H9 (cell line): Measurements from ENCODE around the gene FEV. TPM values are rescaled to one million over a fixed set of nuclear protein-coding genes. Genes with fewer than 3 reads are reported as not detected.

ENCODE experiments used
- DNase-seq: peaks from one replicate; pipeline ENCODE4 v3.0.0-alpha.2; 2017
- H2AFZ ChIP-seq: one replicate; pipeline ENCODE4 v1.6.1; 2013; ENCODE audit warnings: mild to moderate bottlenecking, low read length, control low read depth, moderate library complexity
- H2AK5ac ChIP-seq: 2 replicates; pipeline ENCODE4 v1.6.1; 2013; ENCODE audit warnings: low read length, control low read depth, mixed read lengths; ENCODE audit not compliant: insufficient read length
- H2BK120ac ChIP-seq: one replicate; pipeline ENCODE4 v1.6.1; 2013; ENCODE audit warnings: low read depth, mild to moderate bottlenecking, low read length, control low read depth, inconsistent platforms; ENCODE audit not compliant: poor library complexity, severe bottlenecking
- H2BK12ac ChIP-seq: 2 replicates; pipeline ENCODE4 v1.6.1; 2013; ENCODE audit warnings: low read length, control low read depth, mixed read lengths, low read depth; ENCODE audit not compliant: insufficient read length
- H2BK15ac ChIP-seq: 2 replicates; pipeline ENCODE4 v1.6.1; 2013; ENCODE audit warnings: low read depth, low read length, control low read depth
- H2BK20ac ChIP-seq: one replicate; pipeline ENCODE4 v1.6.1; 2013; ENCODE audit warnings: low read depth, mild to moderate bottlenecking, low read length, control low read depth, inconsistent platforms; ENCODE audit not compliant: poor library complexity, severe bottlenecking
- H2BK5ac ChIP-seq: 2 replicates; pipeline ENCODE4 v1.6.1; 2013; ENCODE audit warnings: low read length, control low read depth, mixed read lengths; ENCODE audit not compliant: insufficient read length
- H3K14ac ChIP-seq: 2 replicates; pipeline ENCODE4 v1.6.1; 2013; ENCODE audit warnings: low read length, control low read depth; ENCODE audit not compliant: insufficient read depth
- H3K18ac ChIP-seq: 2 replicates; pipeline ENCODE4 v1.6.1; 2013; ENCODE audit warnings: low read depth, mild to moderate bottlenecking, mixed read lengths, low read length, control low read depth; ENCODE audit not compliant: insufficient read length
- H3K23ac ChIP-seq: 2 replicates; pipeline ENCODE4 v1.6.1; 2013; ENCODE audit warnings: low read length, control low read depth, mixed read lengths, low read depth; ENCODE audit not compliant: insufficient read length
- H3K23me2 ChIP-seq: 2 replicates; pipeline ENCODE4 v1.6.1; 2013; ENCODE audit warnings: low read depth, mild to moderate bottlenecking, mixed read lengths, low read length, control low read depth; ENCODE audit not compliant: insufficient read length, poor library complexity, severe bottlenecking
- H3K27ac ChIP-seq: 2 replicates; pipeline ENCODE4 v1.5.1; 2013; ENCODE audit warnings: low read length, control low read depth, mixed read lengths, low read depth; ENCODE audit not compliant: insufficient read length
- H3K27me3 ChIP-seq: 2 replicates; pipeline ENCODE4 v1.6.1; 2013; ENCODE audit warnings: low read length, control low read depth, inconsistent platforms; ENCODE audit not compliant: insufficient read depth
- H3K4ac ChIP-seq: 2 replicates; pipeline ENCODE4 v1.6.1; 2013; ENCODE audit warnings: low read depth, mild to moderate bottlenecking, control low read depth, inconsistent platforms, low read length, moderate library complexity
- H3K4me1 ChIP-seq: 2 replicates; pipeline ENCODE4 v1.6.1; 2013; ENCODE audit warnings: low read length, control low read depth, inconsistent platforms; ENCODE audit not compliant: insufficient read depth
- H3K4me2 ChIP-seq: 2 replicates; pipeline ENCODE4 v1.6.1; 2013; ENCODE audit warnings: low read length, control low read depth, mixed read lengths; ENCODE audit not compliant: insufficient read length, insufficient read depth
- H3K56ac ChIP-seq: 2 replicates; pipeline ENCODE4 v1.6.1; 2013; ENCODE audit warnings: low read depth, mild to moderate bottlenecking, mixed read lengths, low read length, control low read depth; ENCODE audit not compliant: insufficient read length
- H3K79me1 ChIP-seq: 2 replicates; pipeline ENCODE4 v1.6.1; 2013; ENCODE audit warnings: low read depth, mild to moderate bottlenecking, moderate library complexity, low read length, control low read depth, inconsistent platforms; ENCODE audit not compliant: insufficient read depth, poor library complexity, severe bottlenecking
- H3K79me2 ChIP-seq: 2 replicates; pipeline ENCODE4 v1.6.1; 2013; ENCODE audit warnings: low read length, control low read depth, inconsistent platforms; ENCODE audit not compliant: insufficient read depth
- H3K9ac ChIP-seq: 2 replicates; pipeline ENCODE4 v1.6.1; 2013; ENCODE audit warnings: low read length, control low read depth, mixed read lengths; ENCODE audit not compliant: insufficient read length; ENCODE audit errors: extremely low read depth
- H3K9me3 ChIP-seq: one replicate; pipeline ENCODE4 v1.6.1; 2013; ENCODE audit warnings: low read depth, low read length, inconsistent platforms; ENCODE audit not compliant: control insufficient read depth
- H3T11ph ChIP-seq: one replicate; pipeline ENCODE4 v1.6.1; 2013; ENCODE audit warnings: mild to moderate bottlenecking, low read length, control low read depth, inconsistent platforms
- H4K20me1 ChIP-seq: one replicate; pipeline ENCODE4 v1.6.1; 2013; ENCODE audit not compliant: control insufficient read depth, insufficient read length, insufficient read depth
- H4K5ac ChIP-seq: 2 replicates; pipeline ENCODE4 v1.6.1; 2013; ENCODE audit warnings: low read depth, mild to moderate bottlenecking, mixed read lengths, low read length, control low read depth; ENCODE audit not compliant: insufficient read length
- H4K8ac ChIP-seq: replicated peaks from 2 replicates; pipeline ENCODE4 v1.6.1; 2013; ENCODE audit warnings: low read length, control low read depth, mixed read lengths, low read depth; ENCODE audit not compliant: insufficient read length
- H4K91ac ChIP-seq: 2 replicates; pipeline ENCODE4 v1.6.1; 2013; ENCODE audit warnings: low read depth, mild to moderate bottlenecking, moderate library complexity, mixed read lengths, low read length, control low read depth; ENCODE audit not compliant: insufficient read length
- H3K27ac Mint-ChIP-seq, 3 experiments: 2 replicates in 2 of 3; 3 replicates in 1 of 3; pipeline ENCODE4 v1.8.0; 2020 to 2021; ENCODE audit warnings: mixed read lengths in 3 of 3, mild to moderate bottlenecking in 1 of 3, moderate library complexity in 1 of 3
- H3K27me3 Mint-ChIP-seq: 2 replicates; pipeline ENCODE4 v1.8.0; 2021; ENCODE audit warnings: low read depth, mild to moderate bottlenecking, moderate library complexity, mixed read lengths
- H3K36me3 Mint-ChIP-seq, 3 experiments: 2 replicates in 2 of 3; 3 replicates in 1 of 3; pipeline ENCODE4 v1.8.0; 2020 to 2021; ENCODE audit warnings: low read depth in 3 of 3, mixed read lengths in 3 of 3; ENCODE audit not compliant: insufficient read depth in 1 of 3
- H3K4me1 Mint-ChIP-seq, 2 experiments: 2 replicates each; pipeline ENCODE4 v1.8.0; 2020; ENCODE audit warnings: mixed read lengths in 2 of 2
- H3K4me3 Mint-ChIP-seq, 2 experiments: 2 replicates in 1 of 2; 3 replicates in 1 of 2; pipeline ENCODE4 v1.8.0; 2020 to 2021; ENCODE audit warnings: mild to moderate bottlenecking in 2 of 2, mixed read lengths in 2 of 2, moderate library complexity in 1 of 2
- H3K9me3 Mint-ChIP-seq, 2 experiments: 2 replicates in 1 of 2; 3 replicates in 1 of 2; pipeline ENCODE4 v1.8.0; 2020; ENCODE audit warnings: mild to moderate bottlenecking in 2 of 2, mixed read lengths in 2 of 2, moderate library complexity in 1 of 2
- WGBS: extraction: QIAGEN DNeasy Blood & Tissue Kit; methylation state at CpG from one replicate; pipeline ENCODE4 v1.1.7; 2013; ENCODE audit warnings: missing lambda C conversion rate, low lambda C conversion rate, mixed read lengths; ENCODE audit not compliant: insufficient read length; ENCODE audit errors: extremely low coverage; 5-methylcytosine and 5-hydroxymethylcytosine counted together
- total RNA-seq: library from RNA; stranded (reverse); gene quantifications from 2 replicates; pipeline ENCODE4 v1.2.1, GENCODE V29; 2021
- TF ChIP-seq, protein P1 (sequence below): fragments of 200-600 bp; sonication (generic); conservative IDR thresholded peaks from 3 replicates; pipeline ENCODE4 v1.8.0; 2021; ENCODE audit warnings: antibody characterized with exemption, mild to moderate bottlenecking

FEV gene
- total RNA-seq, 1 experiment from 2014 or later = not detected

DNA sequence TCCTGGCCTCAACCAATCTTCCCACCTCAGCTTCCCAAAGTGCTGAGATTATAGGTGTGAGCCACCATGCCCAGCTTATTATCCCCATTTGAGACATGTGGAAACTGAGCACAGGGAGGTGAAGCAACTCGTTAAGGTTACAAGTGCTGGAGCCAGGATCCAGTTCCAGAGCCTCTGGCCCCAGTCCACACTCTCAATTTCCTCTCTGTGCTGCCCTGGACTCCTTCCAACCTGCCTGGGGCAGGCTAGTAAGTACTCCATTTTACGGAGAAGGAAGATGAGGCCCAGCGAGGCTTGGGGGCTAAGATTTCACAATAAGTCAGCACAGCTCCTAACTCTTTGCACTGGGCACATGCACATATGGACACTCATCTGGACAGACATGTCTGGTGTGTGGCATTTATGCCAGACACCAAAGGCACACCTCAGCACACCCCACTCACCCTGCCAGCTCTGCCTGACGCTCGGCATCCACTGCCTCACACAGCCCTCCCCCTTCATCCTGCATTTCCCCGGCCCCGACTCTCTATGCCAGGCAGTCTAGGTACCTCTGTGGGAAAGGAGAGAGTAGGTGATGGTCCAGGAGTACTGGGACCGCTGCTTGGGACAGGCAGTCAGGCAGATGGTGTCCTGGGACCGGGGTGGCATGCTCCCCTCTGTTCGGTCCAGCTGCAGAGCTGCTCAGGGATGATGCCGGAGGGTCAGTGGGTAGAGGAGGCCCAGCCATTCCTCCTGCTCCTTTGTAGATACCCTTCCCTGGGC is 35.8 kb upstream of the FEV start:
- Histone ChIP-seq H3T11ph (no peak overlapping the region), H3K4ac (no peak overlapping the region), H3K9me3 (no peaks in the 10 kb centered on the region), H3K27me3 (no peaks in the 10 kb centered on the region; the same call in 1 of the 2 replicates), H4K5ac (no peak overlapping the region), H2BK12ac (no peak overlapping the region), H4K20me1 (no peaks in the 10 kb centered on the region), H4K8ac (no peak overlapping the region), H3K79me2 (no peaks in the 10 kb centered on the region), H3K23me2 (no peaks in the 10 kb centered on the region), H2BK15ac (no peak overlapping the region), H2BK5ac (no peak overlapping the region), H3K23ac (no peak overlapping the region), H4K91ac (no peak overlapping the region), H3K79me1 (no peaks in the 10 kb centered on the region), H2AFZ (no peak overlapping the region), H3K4me2 (no peak overlapping the region), H3K14ac (no peak overlapping the region), H3K27ac (no peak overlapping the region), H3K56ac (no peak overlapping the region), H2BK20ac (no peak overlapping the region), H3K4me1 (no peaks in the 10 kb centered on the region), H2BK120ac (no peak overlapping the region), H2AK5ac (no peak overlapping the region), H3K9ac (no peak overlapping the region), H3K18ac (no peak overlapping the region)
- TF ChIP-seq, protein P1, sequence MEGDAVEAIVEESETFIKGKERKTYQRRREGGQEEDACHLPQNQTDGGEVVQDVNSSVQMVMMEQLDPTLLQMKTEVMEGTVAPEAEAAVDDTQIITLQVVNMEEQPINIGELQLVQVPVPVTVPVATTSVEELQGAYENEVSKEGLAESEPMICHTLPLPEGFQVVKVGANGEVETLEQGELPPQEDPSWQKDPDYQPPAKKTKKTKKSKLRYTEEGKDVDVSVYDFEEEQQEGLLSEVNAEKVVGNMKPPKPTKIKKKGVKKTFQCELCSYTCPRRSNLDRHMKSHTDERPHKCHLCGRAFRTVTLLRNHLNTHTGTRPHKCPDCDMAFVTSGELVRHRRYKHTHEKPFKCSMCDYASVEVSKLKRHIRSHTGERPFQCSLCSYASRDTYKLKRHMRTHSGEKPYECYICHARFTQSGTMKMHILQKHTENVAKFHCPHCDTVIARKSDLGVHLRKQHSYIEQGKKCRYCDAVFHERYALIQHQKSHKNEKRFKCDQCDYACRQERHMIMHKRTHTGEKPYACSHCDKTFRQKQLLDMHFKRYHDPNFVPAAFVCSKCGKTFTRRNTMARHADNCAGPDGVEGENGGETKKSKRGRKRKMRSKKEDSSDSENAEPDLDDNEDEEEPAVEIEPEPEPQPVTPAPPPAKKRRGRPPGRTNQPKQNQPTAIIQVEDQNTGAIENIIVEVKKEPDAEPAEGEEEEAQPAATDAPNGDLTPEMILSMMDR = no peak
- H3K27me3 Mint-ChIP-seq = peaks cover 25% of the 10 kb centered on the region
- no CpG with 5 or more reads among the region's 11 CpGs for WGBS
- no peaks in the 10 kb centered on the region for H3K36me3 Mint-ChIP-seq
- DNase-seq = no peak
- no peaks in the 10 kb centered on the region for H3K9me3 Mint-ChIP-seq
- H3K4me1 Mint-ChIP-seq = peaks cover 6 to 7% of the 10 kb centered on the region in 2 experiments
- no peak overlapping the region for H3K27ac Mint-ChIP-seq
- H3K4me3 Mint-ChIP-seq = no peak overlapping the region
